Gastroesophageal sphincter (tissue), 3 donors: Measurements from ENCODE around the gene ZFAND2A.

Source experiments
- CTCF ChIP-seq, 4 experiments: fragments of 200-600 bp in 2 of 4; fragments of 450-650 bp in 2 of 4; sonication (generic) in 1 of 4; IDR thresholded peaks; one replicate each; pipeline ENCODE4 v1.5.1; 2017 to 2019; ENCODE audit warnings: antibody characterized with exemption in 4 of 4, mild to moderate bottlenecking in 2 of 4, moderate library complexity in 2 of 4
- EP300 ChIP-seq: sonication (generic); formaldehyde crosslinking; IDR thresholded peaks from one replicate; pipeline ENCODE4 v1.6.1; 2017; ENCODE audit warnings: antibody characterized with exemption, mild to moderate bottlenecking
- POLR2A ChIP-seq, 2 donors: fragments of 450-650 bp; IDR thresholded peaks; one replicate each; pipeline ENCODE4 v1.6.1; 2017; ENCODE audit warnings: antibody characterized with exemption in 2 of 2, mild to moderate bottlenecking in 2 of 2, moderate library complexity in 1 of 2

DNA sequence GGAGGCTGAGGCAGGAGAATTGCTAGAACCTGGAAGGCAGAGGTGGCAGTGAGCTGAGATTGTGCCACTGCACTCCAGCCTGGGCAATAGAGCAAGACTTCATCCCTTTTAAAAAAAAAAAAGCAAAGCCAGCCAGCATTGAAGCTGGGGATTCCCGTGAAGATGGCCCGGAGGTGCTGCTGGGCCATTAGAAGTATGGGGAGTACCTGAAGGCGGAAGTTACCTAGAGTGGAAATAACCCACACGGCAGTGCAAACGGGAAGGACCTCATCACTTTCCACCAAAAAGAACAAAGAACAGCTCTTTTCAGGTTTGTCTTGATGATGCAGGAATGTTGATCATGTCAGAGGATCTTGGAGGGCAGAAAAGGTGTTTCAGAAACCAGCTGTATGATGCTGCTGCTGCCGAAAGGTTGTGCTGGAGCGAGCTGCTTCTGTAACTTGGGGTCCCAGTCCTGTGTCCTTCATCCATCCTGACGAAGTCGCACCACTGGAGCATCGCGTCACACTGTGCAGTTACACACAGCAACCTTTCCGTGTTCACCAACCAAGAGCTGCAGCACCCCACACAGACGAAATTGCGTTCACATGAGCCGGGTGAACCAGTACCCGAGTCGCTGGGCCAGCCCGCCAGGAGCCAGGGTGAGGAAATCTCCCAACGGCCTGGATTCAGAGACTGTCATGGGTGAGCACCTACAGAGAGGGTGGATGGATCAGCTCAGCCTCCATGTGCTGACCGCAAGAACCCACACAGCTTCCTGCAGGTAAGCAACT is 8.2 kb downstream of the ZFAND2A start:
- TF ChIP-seq POLR2A (IDR thresholded peaks at IDR 0.05): no peak
- TF ChIP-seq CTCF (IDR thresholded peaks at IDR 0.05): no peak
- no peak for TF ChIP-seq EP300
